Epidermal melanocyte (primary cell): ENCODE data around the gene EIF1B.
"Not testable (repeated sequence)": the region's sequence is repeated elsewhere in the genome, so short reads cannot be mapped to it uniquely, and the experiment has no call there.

Source experiments
- DNase-seq: peaks from one replicate; pipeline ENCODE4 v3.0.0; 2011; ENCODE audit warnings: low spot score; ENCODE audit not compliant: insufficient read length

EIF1B gene

DNA sequence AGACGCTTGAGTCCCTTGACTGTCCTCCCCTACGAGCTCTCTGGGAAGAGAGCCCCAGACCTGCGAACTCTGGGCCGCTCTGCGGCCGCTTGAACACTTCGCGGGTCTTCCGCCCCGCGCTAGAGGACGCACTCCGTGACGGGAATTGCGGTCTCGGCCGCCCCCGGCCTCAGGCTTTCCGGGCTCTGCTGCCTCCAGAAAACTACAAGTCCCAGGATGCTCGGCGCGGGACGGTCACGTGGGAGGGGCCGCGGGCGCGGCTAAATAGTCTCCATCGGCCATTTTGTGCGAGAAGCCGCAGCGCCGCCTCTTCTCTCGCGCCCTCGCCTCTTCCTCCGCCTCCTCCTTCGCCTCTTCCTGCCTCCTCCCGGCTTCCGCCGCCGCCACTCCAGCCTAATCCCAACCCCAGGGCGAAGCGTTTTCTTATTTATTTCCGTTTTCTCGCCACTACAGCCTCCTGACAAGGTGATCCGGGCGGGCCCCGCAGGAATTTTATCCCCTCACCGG, at the start of gene EIF1B:
Gene EIF1B (plus strand): TSS at position 290 of the 507 bp plus-strand sequence. CDS start 235 bp downstream, outside the sequence.
- peak; percentile 73 for DNase-seq

DNA sequence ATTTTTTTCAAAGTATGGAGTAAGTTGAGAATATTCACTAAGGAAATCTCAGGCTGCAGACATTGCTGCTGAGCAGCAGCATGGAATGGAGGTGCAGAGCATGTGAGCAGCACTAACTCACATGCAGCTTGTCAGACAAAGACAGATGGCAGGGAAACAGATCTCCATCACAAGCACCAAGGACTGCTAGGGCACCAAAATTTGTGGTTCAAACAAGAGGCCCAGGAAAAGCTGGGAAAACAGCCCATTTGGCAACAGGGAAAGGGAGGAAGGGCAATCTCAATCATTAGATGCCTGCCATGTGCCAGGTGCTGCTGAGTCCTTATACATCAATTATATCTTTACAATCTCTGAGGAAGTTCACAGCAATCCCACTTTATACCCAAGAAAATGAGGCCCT, 47.2 kb upstream of the EIF1B start:
- no peak for DNase-seq

DNA sequence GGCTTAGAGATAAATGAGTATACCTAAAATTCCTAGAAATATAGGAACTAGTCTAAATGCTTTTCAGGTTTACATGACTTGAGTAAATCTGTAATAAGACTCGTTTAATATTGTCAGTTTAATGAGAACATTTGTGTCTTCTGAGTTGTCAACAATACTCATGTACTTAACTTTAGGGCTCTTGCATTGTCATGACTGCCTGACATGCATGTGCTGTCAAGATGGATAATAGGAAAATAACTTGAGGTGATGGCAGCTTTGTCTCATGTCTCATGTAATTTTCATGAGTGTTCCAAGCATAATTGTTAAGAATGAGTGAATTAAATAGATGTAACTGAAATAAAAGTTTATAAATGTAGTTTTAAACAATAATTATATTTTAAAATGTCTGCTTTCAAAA, 45.1 kb upstream of the EIF1B start:
- DNase-seq = no peak

DNA sequence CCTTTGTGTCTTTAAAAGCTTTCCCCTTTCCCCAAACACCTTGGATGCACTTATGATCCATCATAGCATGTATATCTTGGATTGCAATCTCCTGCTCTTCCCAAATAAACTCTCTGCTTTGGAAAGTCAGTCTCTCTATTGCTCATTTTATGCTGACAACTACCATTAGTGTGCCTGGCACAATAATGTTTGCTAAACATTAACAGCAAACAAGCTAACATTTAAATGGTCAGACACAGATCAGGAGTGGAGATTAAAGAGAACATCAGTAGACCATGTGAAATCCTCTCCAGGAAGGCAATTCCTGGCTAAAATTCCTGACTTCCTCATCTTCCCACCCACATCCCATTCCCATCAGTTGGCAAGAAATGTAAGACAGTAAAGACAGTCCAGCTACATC, 44.3 kb upstream of the EIF1B start:
- DNase-seq = no peak

DNA sequence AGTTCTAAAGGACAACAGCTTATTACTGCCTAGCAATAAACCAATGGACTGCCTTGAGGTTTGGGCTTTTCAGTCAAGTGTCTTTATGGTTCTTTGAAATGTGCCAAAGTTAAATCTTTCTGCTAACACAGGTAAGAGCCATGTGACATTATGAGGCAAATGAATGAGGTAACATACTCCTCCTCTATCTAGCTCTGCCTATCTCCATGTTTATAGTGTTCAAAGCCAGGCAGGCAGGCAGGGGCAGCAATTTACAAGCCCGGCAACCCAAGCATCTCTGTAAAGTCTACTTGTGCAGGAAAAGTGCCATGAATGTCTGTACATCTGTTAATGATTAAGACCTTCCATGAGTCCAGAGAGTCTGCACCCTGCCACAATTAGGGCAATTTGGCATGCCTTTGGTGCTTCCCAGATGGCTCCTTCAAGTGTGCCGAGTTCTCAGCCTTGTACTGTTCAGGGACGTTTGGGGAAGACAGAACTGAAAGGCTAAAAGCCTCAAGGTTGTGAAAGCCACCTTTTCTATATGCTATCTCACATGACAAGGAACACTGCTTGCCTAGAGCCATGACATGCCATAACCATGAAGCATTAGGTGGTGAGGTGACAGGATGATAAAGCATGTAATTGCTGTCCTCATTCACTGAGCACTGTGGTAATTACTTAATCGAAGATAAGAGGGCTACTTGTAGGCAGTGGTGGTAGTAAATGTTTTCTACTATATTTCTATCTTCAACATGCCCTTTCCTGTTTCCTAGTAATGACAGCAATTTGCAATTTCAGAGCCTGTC, 41.4 kb upstream of the EIF1B start:
- no peak for DNase-seq

DNA sequence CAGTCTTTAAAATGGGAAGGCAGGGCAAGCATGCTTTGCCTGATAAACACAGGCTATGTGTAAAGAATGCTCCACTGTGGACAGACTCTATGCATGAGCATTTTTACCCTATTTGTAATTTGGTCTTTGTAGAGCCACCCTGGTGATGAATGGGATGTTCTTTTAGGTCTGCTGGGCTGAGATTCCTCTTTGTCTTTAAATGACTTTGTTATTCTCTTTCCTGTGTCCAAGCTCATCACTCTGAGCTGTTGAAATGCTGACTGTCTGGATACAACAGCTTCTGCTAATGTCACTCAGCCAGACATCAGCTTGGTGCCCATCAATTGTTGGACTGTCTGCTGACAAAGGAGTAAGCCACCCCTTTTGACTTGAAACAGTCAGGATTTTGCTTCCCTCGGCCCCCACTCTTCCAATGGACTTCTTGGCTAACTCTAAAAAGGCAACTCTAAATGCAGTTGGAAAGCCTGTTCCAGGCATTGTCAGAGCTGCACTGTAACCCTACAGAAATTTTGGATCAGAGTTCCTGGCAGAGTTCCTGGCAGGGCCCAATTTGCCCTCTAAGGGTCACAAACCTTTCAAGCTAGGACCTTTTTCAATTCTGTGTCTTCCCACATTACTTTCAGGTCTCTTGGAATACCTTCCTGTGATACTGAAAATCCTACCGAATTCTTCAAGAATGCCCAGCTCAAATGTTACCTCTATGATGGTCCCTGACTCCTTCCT, 40.5 kb upstream of the EIF1B start:
- no peak for DNase-seq

DNA sequence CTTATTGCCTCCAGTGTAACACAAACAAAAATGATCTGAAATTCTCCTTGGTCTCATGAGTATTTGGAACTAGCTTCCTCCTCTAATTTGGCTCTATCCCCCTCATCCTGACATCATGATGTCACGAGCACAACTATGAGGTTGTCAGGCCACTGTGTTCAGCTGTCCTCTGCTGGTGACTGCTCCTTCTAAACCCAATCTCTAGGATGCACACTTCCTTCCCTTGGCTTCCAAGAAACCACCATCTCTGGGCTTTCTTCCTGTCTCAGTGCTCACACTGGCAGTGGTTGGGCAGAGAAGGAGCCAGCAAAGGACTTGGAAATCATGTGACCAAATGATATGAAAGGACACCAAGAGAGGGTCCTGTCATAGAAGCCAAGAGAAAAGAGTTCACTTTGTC, 30.7 kb upstream of the EIF1B start:
- no peak for DNase-seq

DNA sequence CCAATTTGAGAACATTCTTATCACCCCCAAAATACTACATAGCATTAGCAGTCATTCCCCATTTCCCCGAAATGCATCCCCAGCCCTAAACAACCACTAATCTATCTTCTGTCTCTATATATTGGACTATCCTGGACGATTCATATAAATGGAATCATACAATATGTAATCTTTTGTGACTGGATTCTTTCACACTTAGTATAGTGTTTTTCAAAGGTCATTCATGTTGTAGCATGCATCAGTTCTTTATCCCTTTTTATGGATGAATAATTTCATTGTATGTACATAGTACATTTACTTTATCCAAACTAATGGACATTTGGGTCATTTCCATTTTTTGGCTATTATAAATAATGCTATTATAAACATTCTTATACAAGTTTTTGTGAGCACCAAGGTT, 27.5 kb upstream of the EIF1B start:
- no peak for DNase-seq

DNA sequence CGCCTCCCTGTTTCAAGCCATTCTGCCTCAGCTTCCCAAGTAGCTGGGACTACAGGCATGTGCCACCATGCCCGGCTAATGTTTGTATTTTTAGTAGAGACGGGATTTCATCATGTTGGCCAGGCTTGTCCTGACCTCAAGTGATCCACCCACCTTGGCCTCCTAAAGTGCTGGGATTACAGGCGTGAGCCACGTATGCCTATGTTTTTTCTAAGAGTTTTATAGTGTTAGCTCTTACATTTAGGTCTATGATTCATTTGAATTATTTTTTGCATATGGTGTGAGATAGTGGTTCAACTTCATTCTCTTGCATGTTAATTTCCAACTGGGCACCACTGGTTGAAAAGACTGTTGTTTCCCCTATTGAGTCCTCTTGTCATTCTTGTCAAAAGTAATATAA, 26.4 kb upstream of the EIF1B start:
- not testable (repeated sequence) for DNase-seq

DNA sequence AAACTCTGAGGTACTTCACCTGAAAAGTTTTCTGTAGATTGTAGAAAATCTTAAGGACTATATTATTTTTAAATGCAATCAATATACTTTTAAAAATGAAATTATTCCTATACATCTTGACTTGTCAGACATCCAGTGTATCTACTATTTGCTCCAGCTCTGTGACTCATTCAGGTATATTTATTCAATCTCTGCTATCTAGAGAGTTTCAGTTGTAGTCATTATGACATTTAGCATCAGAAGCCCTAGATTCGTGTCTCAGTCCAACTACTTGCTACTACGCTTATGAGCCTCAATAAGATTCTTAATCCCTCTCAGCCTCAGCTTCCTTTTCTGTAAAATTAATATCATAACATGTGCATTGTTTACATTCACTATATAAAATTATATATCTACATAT, 22.3 kb upstream of the EIF1B start:
- no peak for DNase-seq

DNA sequence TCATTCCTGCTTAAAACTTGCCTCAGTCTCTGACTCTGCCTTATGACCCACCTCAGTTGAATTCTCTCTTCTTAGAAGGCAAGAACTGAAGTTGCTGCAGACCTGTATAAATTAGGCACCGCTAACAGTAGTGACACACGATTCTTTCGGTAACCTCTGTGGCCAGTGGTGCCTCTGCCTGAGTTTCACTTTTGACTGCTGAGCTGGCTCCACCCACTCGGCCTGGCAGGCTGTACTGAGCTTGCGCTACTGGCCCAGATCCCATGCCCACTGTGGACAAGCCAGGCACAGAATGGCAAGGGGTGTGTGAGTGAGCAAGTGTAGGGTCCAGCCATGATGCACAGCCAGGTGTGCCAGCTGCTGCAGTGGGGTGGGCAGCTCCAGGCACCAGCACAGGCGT, 19.1 kb upstream of the EIF1B start:
- no peak for DNase-seq

DNA sequence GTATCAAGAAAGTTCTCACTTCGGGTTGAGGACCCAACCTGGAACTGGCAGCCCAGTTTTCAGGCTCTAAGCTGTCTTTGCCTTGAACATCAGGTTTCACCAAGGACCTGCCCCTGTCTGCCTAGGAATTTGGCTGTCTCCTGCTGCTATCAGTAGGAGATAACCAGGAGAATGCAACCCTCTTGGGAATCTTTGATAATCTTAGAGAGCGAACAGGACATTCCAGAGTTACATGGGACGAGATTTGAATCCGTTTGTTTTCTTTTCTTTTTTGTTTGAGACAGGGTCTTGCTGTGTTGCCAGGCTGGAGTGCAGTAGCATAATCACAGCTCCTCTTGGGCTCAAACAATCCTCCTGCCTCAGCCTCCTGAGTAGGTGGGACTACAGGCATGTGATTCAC, 18.0 kb upstream of the EIF1B start:
- DNase-seq = no peak

DNA sequence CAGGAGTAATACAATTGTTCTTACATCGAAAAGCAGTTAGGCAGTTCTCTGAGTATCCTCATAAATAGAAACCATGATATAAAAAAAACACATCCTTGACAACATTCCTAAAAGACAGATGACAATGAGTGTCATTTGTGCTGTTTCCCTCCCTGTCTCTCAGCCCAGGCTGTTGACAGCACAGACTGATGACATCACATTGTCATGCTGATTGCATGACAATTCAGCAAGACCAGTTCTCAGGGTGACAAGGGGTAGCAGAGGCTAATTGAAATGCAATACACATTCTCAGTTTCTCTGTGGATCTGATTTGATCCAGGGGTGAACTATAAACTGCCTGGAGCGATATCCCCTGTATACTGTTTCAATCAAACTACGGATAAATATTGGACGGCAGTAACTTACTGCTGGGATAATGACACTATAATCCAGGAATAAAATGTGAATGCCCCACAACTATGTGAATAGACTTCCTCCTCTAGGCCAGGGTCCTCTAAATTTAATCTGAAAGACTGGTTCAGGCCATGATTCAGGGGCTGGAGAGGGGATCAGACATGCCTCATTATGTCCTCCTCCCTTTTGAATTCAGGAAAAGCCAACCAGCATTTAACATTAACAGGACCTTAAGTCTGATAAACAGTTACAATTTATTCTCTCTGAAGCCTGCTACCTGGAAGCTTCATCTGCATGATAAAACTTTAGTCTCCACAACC, 16.7 kb upstream of the EIF1B start:
- DNase-seq = no peak

DNA sequence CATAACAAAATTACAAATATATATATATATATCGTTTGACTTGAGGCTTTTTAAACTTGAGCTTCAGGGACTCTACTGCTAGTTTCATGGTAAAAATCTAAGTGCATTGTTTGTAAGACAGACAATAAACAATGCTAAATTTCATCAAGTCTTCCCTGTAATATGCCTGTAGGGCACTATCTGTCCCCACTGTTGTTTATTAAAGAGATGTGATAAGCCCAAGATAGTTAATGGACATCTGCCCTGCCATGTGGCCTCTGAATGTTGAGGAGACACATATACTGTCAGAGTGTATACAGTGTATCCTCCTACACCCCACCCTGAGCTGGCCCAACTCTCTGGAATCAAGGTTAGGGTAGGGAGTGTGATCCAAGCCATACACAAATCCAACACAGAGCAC, 15.1 kb upstream of the EIF1B start:
- DNase-seq = no peak

DNA sequence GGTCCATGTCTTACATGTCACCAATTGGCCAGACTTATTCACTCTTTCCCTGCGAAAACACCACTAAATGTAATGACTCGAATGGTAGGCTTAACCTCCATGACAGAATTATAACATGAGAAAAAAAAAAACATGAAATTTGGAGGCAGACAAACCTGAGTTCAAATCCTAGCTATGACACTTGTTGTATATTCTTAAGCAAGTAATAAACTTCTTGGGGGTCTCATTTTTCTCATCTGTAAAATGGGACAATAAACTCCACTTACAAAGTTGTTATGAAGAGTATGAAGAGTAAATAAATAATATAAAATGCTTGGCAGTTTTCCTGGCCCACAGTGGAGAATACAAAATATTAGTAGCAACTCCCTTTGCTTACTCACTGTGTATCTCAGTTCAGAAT, 11.4 kb upstream of the EIF1B start:
- DNase-seq = no peak

DNA sequence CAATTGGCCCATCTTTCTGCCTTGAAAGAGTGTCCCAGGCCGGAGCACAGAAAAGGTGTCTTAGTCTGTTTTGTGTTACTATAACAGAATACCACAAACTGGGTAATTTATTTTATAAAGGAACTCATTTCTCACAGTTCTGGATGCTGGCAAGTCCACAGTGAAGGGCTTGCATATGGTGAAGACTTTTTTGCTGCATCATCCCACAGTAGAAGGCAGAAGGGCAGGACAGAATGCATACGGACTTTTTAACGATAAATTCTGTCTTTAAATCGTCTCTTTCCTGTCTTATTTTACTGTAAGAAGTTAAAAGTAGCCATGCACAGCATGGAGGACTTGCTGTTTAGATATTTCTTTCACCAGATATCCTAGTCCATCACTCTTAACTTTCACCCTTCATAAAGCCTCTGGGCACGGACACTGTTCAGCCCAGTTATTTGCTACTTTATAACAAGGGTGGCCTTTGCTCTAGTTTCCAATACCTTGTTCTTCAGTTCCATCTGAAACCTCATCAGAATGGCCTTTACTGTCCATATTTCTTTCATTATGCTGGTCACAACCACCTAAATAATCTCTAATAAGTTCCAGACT, 10.3 kb upstream of the EIF1B start:
- DNase-seq = no peak

DNA sequence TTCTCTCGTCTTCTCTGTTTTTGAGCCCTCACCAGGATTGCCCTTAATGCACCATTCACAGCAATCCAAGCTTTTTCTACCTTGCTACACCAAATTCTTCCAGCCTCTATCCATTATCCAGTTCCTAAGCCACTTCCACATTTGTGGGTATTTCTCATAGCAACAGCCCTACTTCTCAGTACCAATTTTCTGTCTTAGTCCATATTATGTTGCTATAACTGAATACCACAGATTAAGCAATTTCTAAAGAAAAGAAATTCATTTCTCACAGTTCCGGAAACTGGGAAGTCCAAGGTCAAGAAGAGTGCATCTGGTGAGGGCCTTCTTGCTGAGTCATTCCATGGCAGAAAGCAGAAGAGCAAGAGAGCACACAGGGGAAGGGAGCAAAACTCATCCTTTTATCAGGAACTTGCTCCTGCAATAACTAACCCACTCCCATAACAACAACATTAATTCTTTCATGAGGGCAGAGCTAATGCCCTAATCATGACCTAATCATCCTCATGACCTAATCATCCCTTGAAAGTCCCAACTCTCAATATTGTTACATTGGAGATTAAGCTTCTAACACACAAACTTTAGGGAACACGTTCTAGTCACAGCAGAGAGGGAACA, 9.7 kb upstream of the EIF1B start:
- DNase-seq = no peak

DNA sequence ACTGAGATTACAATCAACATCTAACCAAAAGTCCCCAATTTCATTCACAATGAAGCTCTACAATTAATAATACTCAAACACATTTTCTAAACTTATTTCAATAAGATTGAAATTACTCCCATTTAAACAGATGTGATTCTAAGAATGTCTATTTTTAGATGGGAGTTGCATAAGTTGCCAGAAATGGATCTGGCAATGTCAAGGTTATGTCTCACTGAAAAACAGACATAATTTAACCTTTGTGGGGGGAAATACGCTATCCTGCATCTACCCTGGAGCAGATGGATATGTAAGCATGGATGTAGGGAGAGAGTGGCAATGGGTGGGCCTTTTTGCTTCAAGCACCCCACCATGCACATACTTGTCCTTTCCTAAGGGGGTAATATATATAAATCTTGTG, 6.7 kb upstream of the EIF1B start:
- no peak for DNase-seq

DNA sequence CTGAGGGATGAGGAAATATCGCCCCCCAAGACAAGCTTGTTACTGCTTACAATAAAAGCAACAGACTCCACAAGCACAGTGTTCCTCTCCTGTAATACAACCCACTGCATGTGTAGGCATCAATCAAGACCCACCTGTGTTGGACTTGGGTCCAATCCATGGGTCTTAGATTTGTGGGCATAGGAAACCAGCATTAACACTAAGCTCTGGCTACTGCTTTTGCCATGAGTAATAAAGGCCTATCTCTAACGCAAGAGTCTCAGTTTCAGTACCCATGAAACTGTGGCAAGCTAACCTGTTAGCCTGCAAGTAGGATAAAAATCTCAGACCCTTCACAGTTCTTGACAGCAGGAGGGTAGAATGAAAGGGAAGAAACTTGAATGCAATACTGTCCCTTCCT, 5.2 kb upstream of the EIF1B start:
- no peak for DNase-seq

DNA sequence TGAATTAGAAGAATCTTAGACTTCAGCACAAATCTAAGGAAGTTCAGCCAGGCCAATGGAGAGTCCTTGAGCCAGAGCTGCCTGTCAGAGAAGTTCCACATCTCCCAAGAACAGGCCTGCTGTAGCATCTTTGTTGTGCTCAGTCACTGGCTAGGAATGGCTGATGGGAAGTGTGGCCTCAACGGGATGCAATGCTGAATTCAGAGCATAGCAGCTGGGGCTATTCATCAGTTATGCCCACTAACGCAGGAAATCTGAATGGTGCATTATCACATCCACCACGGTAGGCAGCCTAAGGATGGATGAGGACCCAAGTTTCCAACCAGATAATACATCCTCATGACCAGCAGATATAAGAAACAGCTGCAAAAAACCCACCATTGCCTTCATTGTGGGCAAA, 3.2 kb upstream of the EIF1B start:
- no peak for DNase-seq

DNA sequence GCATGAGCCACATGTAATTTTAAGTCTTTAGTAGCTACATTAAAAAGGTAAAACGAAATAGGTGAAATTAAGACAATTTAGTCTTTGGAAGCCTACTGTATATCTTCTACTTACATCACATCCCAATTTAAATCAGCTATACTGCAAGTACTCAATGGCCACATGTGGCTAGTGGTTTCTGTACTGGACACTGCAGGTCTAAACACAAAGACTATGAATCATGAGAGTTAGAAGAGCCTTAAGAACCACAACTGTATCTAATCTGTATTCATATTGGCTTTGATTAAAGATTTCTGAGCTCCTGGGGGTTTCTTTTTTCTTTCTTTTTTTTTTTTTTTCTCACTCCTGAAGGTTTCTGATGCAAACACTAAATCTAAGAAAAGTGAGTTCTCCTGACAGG, 2.3 kb upstream of the EIF1B start:
- no peak for DNase-seq
